ENCODE results near the gene LBR. TPM values are rescaled to one million over a fixed set of nuclear protein-coding genes. Genes with fewer than 3 reads are reported as not detected.
A peak's percentile ranks its signal among the peaks of the same experiment; 100 is the strongest.

LBR gene
- total and polyA plus RNA-seq, 2 donors from 2014 or later, result 13.1 to 80.2 TPM

DNA sequence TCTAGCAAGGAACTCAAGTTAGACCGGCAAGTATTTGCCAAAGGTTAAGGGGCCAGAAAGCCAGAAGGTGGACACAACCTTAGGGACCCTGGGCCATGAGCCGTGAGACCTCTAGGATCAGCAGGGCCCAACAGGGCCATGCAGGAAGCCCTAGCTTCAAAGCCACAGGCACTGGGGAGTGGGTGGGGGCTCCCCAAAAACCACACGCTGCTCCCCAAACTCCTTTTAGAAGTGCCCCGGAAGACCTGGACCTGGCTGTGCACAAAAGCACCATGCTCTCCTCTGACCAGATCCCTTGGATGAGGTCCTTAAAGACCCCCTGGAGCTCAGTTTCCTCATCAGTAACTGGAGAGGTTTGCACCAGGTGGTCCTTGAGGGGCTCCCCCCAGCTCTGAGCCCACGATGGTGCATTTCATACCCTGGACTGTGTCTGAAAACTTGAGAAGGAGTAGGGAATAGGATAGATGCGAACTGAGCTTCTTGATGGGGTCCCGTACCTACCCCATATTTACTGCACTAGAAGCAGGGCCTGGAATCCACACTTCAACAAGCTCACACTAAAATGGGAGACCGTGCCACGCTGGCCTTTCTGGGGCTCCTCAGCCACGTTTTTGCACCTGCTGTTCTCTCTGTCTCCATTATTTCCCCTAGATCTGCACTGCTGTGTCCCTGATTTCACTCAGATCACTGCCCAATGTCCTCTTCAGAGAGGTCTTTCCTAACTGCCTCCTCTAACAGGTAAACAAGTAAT is 40.6 kb upstream of the LBR start:
- Histone ChIP-seq H3K4me1 (ENCODE audit: control insufficient read depth in 2 of 3, insufficient read depth in 2 of 3, low read depth in 1 of 3, low read length in 3 of 3) (peaks cover 0 to 2% (median 0%) of the 10 kb centered on the region in 3 donors), H3K9ac (ENCODE audit: low read length in 3 of 3) (no peak overlapping the region), H3K27ac (ENCODE audit: low read depth in 2 of 2, low read length in 2 of 2) (no peak overlapping the region), H3K27me3 (ENCODE audit: control insufficient read depth, insufficient read depth, low read length) (no peaks in the 10 kb centered on the region), H3K36me3 (ENCODE audit: control insufficient read depth in 2 of 3, insufficient read depth in 3 of 3, low read length in 3 of 3) (no peaks in the 10 kb centered on the region), H3K9me3 (ENCODE audit: control insufficient read depth in 2 of 3, insufficient read depth in 1 of 3, low read length in 3 of 3) (no peaks in the 10 kb centered on the region), H3K4me3 (ENCODE audit: low read length in 3 of 3) (no peak overlapping the region)
- FAIRE-seq (no peak), DNase-seq (peak in 1 of 5 donors; percentile 31)
- intact Hi-C loops (cut with DNase I), result no loop called here
- TF ChIP-seq CTCF (IDR thresholded peaks at IDR 0.05; ENCODE audit: borderline replicate concordance, extremely low read depth, insufficient read depth), result no peak

DNA sequence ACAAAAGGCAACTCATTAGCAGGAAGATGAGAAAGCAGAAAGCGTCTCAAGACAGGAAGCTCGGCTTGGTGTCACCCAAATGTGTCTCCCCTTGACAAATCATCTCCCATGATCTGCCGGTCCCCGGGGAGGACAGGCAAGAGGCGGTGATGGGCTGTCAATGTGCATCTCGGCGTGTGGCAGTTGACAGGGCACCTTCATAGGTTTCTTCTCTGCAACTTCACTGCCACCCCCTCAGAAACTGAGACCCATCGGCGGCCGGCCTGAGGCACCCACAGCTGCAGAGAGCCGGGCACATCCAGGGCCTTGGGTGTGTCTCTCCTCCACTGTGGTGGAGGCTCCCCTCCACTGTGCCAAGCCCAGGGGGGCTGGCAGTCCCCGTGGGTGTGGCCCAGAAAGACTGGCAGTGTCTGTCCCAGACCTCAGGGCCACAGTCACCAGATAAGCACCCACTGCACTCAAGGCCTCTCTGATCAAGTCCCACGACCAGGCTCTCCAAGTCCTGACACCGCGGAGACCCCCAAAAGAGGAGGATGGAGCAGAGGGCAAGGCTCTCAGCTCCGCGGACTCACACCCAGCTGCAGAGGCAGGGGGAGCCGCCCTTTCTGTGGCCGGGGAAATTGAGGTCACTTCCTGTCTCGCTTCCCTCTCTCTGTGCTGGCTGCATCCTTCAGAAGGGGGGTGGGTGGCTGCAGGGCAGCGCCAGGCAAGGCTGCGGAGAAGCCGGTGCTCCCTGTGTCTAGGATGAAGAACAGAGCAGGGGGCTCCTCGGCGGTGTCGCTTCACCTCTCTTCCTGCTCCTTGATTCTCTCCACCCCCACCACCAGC is 39.6 kb upstream of the LBR start:
- no peaks in the 10 kb centered on the region for H3K9me3 ChIP-seq (ENCODE audit: control insufficient read depth in 2 of 3, insufficient read depth in 1 of 3, low read length in 3 of 3)
- peaks cover 0 to 5% (median 0%) of the 10 kb centered on the region in 3 donors for H3K4me1 ChIP-seq (ENCODE audit: control insufficient read depth in 2 of 3, insufficient read depth in 2 of 3, low read depth in 1 of 3, low read length in 3 of 3)
- H3K9ac ChIP-seq (ENCODE audit: low read length in 3 of 3), result no peak overlapping the region
- H3K27me3 ChIP-seq (ENCODE audit: control insufficient read depth, insufficient read depth, low read length), result no peaks in the 10 kb centered on the region
- H3K36me3 ChIP-seq (ENCODE audit: control insufficient read depth in 2 of 3, insufficient read depth in 3 of 3, low read length in 3 of 3), result no peaks in the 10 kb centered on the region
- intact Hi-C loops (cut with DNase I), result no loop called here
- peak in 3 of 5 donors; percentile 50 to 90 (median 53) for DNase-seq
- no peak for FAIRE-seq
- H3K27ac ChIP-seq (ENCODE audit: low read depth in 2 of 2, low read length in 2 of 2), result peak overlapping the region; percentile 41 to 78
- TF ChIP-seq CTCF (IDR thresholded peaks at IDR 0.05; ENCODE audit: borderline replicate concordance, extremely low read depth, insufficient read depth), result no peak
- H3K4me3 ChIP-seq (ENCODE audit: low read length in 3 of 3), result peak overlapping the region in 1 of 3 donors; percentile 28

- H3K27me3 ChIP-seq (ENCODE audit: control insufficient read depth, insufficient read depth, low read length), result no peaks in the 10 kb centered on the region
- intact Hi-C loops (cut with DNase I), result no loop called here
- no peaks in the 10 kb centered on the region for H3K36me3 ChIP-seq (ENCODE audit: control insufficient read depth in 2 of 3, insufficient read depth in 3 of 3, low read length in 3 of 3)
- no peak for TF ChIP-seq CTCF (IDR thresholded peaks at IDR 0.05; ENCODE audit: borderline replicate concordance, extremely low read depth, insufficient read depth)
- no peak overlapping the region for H3K4me3 ChIP-seq (ENCODE audit: low read length in 3 of 3)
- no peaks in the 10 kb centered on the region for H3K9me3 ChIP-seq (ENCODE audit: control insufficient read depth in 2 of 3, insufficient read depth in 1 of 3, low read length in 3 of 3)
- H3K4me1 ChIP-seq (ENCODE audit: control insufficient read depth in 2 of 3, insufficient read depth in 2 of 3, low read depth in 1 of 3, low read length in 3 of 3), result peaks cover 0 to 5% (median 0%) of the 10 kb centered on the region in 3 donors
- FAIRE-seq (no peak), DNase-seq (no peak)
- no peak overlapping the region for H3K9ac ChIP-seq (ENCODE audit: low read length in 3 of 3)
- H3K27ac ChIP-seq (ENCODE audit: low read depth in 2 of 2, low read length in 2 of 2), result no peak overlapping the region
Measured at GRCh38 chr1:225466848-225467192, 39.0 kb upstream of the LBR start.
